Sigmoid colon (tissue), 3 donors: ENCODE results near the gene TCAIM.

Source experiments
- CTCF ChIP-seq, 4 experiments: fragments of 450-650 bp in 3 of 4; fragments of 200-600 bp in 1 of 4; IDR thresholded peaks; one replicate each; pipeline ENCODE4 v1.5.1; 2016 to 2019; ENCODE audit warnings: antibody characterized with exemption in 4 of 4, mild to moderate bottlenecking in 3 of 4, moderate library complexity in 2 of 4
- POLR2A ChIP-seq, 2 donors: fragments of 450-650 bp; IDR thresholded peaks; one replicate each; pipeline ENCODE4 v1.6.1; 2016; ENCODE audit warnings: antibody characterized with exemption in 2 of 2, mild to moderate bottlenecking in 2 of 2, moderate library complexity in 2 of 2

DNA sequence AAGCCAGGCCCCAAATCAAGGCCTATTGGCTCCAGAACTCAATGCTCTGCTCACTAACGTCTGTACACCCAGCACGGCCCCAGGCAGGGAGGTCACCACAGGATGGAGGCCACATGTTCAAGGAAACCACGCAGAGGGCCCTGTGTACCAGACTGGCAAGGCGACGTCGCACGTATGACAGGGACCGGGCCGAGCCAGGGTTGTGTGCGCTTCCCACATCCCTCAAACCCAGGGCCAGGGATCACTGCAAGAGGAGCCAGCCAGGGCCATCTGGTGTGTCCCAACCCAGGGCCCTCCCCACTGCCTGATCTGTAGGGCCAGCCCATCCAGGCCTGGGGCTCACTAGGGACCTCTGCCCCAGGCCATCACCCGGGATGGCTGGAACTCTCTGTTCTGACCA, 76.9 kb downstream of the TCAIM start:
- TF ChIP-seq CTCF (IDR thresholded peaks at IDR 0.05) = no peak
- no peak for TF ChIP-seq POLR2A (IDR thresholded peaks at IDR 0.05)
